Activated T-cell treated with anti-CD3 and anti-CD28 coated beads for 1 hour (primary cell): ENCODE results near the gene ALAD.
"Not testable (repeated sequence)": the region's sequence is repeated elsewhere in the genome, so short reads cannot be mapped to it uniquely, and the experiment has no call there.

ENCODE experiments used
- DNase-seq: peaks from one replicate; pipeline ENCODE4 v3.0.0-alpha.2; 2020; ENCODE audit warnings: low read depth

The ALAD gene

GRCh38 chr9:113401027-113401792, at the start of gene ALAD:
Gene ALAD (minus strand): TSS chr9:113401284. CDS start chr9:113393559, 7,725 bp downstream.
- DNase-seq = peak; percentile 100

- no peak for DNase-seq
Measured at GRCh38 chr9:113449376-113449775, 48.3 kb upstream of the ALAD start.

DNA sequence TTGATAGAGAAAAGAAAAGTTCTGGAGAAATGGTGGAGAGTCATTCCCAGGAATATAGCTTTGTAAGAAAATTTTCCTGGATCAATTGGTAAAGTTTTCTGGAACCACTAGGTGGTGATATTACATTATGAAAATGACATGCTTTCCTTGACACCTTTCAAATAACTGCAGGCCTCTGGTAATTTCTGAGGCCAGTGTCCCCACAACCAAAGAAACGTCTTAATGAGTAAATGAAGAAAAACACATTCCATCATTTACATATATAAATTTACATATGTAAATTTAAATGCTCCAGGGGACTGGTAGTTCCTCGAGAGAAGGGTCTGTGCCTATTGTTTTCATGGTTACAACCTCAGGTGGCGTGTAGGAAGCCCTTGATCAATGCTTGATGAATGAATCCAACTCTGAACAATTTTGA, 45.2 kb upstream of the ALAD start:
- no peak for DNase-seq

DNA sequence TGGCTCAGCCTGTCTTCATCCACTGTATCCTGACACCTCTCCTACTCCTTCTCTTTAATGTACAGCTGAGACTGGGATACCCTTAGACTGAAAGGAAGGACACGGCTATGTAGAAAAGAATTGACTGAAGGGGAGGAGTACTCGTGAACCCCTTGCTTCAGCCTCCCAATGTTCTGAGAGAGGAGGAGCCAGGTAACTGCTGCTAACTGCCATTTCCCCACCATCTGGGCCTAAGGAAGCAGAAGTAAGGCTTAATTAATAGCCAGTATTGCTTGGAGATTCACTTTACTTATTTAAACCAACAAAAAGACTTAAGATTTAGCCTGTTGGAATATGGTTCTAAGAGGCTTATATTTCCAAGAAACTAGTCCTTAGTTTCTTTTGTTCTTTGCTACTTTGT, 43.7 kb upstream of the ALAD start:
- no peak for DNase-seq

GRCh38 chr9:113437716-113438115, 36.6 kb upstream of the ALAD start:
- not testable (repeated sequence) for DNase-seq

- DNase-seq = no peak
Measured at GRCh38 chr9:113436728-113437515, 35.8 kb upstream of the ALAD start.

GRCh38 chr9:113431191-113431590, 30.1 kb upstream of the ALAD start:
- DNase-seq = no peak

- no peak for DNase-seq
Measured at GRCh38 chr9:113428062-113428615, 27.1 kb upstream of the ALAD start.

DNA sequence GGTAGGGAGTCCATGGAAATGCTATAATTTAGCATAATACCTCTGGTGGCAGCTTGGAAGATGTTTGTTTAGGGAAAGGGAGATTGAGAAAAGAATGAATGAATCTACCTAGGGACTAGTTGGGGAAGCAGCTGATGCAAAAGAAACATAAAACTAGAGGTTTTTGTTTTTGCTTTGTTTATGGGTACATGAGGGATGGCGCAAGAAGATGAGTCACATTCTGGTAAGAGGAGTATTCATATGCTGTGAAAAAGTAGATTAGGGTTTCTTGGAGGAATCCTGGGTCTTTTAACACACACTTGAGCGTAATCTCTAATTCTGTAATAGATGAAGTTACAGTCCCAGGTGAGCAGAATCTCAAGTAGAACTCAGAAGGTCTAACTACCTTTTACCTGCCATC, 26.5 kb upstream of the ALAD start:
- no peak for DNase-seq

- DNase-seq = no peak
Measured at GRCh38 chr9:113426701-113427100, 25.6 kb upstream of the ALAD start.

DNA sequence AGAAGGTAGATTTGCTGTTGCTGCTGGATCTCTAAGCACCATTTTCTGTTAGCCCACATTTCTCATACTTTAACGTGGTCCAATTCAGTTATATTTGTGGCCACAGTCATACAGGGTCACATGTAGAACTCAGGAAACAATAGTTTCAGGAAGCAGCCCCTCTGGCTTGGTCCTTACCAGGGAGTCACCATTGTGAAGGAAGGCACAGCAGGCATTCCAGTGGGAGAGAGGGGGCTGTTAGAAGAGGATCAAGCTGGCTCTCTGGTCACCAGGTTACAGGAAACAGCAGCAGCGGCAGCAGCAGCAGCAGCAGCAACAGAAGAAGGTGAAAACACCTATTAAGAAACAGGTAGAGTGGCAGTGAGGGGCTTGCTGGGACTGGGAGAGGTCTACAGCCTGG, 24.0 kb upstream of the ALAD start:
- DNase-seq = no peak

GRCh38 chr9:113421726-113422125, 20.6 kb upstream of the ALAD start:
- no peak for DNase-seq

DNA sequence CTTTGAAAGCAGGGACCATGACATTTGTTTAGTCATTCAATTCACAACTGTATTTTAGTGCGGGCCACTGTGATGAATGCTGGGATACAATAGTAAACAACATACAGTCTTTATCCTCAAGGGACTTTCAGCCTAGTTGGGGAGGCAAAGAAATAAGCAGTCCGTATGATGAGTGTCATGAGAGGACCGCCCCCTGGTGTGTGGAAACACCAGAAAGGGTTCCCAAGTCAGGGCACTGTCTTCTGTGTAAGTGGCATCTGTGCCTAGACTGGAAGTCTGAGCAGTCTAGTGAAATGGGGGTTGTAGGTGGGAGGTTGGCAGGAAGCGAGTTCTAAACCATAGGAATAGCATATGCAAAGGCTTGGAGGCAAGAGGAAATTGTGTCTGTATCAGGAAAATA, 16.3 kb upstream of the ALAD start:
- DNase-seq = no peak

- DNase-seq = no peak
Measured at GRCh38 chr9:113416149-113416721, 15.2 kb upstream of the ALAD start.

GRCh38 chr9:113410207-113410864, 9.3 kb upstream of the ALAD start, which contains the start of the genes C9orf43 and POLE3:
Gene C9orf43 (plus strand): TSS chr9:113410747. CDS start chr9:113413494, 2,747 bp downstream.
Gene POLE3 (minus strand): TSS chr9:113410675. CDS start chr9:113410293, 382 bp downstream.
- DNase-seq = peak; percentile 89

DNA sequence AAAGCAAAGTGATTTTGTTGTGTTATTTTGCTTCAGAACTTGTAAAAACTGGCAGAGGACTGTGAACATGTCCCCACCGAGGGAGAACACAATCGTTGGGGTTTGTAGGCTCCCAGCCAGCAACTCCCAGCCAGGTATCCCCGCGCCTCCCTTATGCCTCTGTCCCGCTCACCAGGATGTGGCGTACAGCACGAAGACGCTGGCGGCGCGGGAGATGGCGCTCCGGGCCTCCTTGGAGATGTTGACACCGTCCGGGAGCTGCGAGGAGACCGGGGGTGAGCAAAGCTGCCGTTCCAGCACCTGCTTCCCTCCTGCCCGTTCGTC, 8.8 kb upstream of the ALAD start:
- DNase-seq = no peak

DNA sequence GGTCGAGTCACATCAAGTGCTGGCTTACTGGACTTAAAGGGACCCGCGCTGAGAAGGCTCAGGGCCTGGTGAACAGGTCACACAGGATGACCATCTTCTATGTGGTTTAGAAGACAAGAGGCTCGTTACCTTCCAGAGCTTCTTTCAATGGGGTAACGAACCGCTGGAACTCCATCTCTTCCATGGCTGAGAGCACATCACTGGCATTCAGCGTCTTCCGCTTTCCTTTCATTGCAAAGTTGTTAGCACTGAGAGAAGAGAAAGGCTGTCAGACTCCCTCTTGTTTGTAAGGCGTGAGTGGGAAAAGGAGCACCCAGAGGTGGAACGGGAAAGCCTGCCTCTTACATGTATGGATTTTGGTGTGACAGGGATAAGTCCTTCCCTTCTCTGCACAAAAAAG, 8.4 kb upstream of the ALAD start:
- DNase-seq = no peak

DNA sequence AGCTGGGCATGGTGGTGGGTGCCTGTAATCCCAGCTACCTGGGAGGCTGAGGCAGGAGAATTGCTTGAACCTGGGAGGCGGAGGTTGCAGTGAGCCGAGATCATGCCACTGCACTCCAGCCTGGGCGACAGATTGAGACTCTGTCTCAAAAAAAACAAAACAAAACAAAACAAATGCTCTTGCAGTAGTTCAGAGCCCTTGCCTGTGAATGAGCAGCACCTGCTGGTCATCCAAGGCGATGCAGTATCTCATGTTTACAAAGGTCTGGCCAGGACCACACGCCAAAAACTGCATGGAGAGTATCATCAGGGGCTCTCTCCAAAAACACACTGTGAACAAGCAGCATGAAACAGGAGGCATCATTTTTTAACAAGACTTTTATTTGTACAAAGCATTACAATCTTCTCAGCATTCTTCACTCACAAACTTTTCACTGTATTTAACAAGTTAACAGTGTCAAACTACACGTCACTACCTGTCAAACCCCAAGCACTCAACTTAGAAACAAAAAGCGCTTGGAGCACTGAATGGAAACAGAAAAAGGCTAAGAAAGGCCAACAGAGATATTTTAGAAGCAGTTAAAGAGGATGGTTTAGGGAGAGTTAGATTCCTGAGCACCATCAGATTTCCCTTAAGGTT, 5.9 kb upstream of the ALAD start:
- peak; percentile 32 for DNase-seq

DNA sequence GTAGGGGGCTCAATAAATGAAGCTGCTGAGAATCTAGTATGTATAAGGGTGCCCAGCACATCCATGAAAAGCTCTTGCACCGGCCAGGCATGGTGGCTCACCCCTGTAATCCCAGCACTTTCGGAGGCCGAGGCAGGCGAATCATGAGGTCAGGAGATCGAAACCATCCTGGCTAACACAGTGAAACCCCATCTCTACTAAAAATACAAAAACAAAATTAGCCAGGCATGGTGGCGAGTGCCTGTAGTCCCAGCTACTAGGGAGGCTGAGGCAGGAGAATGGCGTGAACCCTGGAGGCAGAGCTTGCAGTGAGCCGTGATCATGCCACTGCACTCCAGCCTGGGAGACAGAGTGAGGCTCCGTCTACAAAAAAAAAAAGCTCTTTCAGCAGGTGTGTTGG, 5.3 kb upstream of the ALAD start:
- not testable (repeated sequence) for DNase-seq

- DNase-seq = no peak
Measured at GRCh38 chr9:113403646-113404045, 2.6 kb upstream of the ALAD start.

DNA sequence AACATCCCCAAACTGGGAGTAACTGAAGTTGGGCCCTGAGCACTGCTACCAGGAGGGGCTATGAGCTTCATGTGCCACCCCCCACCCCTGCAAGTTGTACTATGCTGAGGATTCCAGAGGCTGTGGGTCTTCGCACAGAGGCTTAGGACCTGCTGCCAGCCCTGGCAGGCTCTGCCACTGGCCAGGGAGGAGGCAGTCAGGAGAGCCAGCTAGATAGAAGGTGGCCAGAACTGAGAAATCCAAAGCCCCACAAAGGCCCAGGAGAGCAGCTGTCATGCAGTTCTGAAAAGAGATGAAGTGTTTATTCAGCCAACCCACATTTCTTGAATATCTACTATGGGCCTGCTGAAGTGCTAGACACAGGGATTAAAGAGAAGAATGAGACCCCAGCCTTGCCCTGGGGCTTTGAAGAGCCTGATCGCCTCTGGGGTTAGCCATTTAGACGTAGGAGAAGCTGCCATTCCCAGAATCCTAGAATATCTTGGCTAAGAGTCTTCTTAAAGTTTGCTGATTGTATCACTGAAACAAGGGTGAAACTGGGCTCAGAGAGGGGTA, 1.4 kb downstream of the ALAD start:
- DNase-seq = no peak
